NCI-H82 (cell line): ENCODE measurements around the gene CSHL1.
"Not testable (repeated sequence)": the region's sequence is repeated elsewhere in the genome, so short reads cannot be mapped to it uniquely, and the experiment has no call there.

Experiments used
- DNase-seq: peaks from one replicate; lab custom pipeline; 2025; lab: John Stamatoyannopoulos, UW

Gene CSHL1

GRCh38 chr17:63940584-63940983 is 29.5 kb upstream of the CSHL1 start:
- DNase-seq: no peak

- DNase-seq: no peak
Measured at GRCh38 chr17:63939884-63940283, 28.8 kb upstream of the CSHL1 start.

GRCh38 chr17:63939401-63939800 is 28.3 kb upstream of the CSHL1 start:
- DNase-seq: no peak

- DNase-seq: no peak
Measured at GRCh38 chr17:63937920-63938319, 26.9 kb upstream of the CSHL1 start.

- no peak for DNase-seq
Measured at GRCh38 chr17:63937319-63937718, 26.3 kb upstream of the CSHL1 start.

- DNase-seq: no peak
Measured at GRCh38 chr17:63934183-63935112, 23.4 kb upstream of the CSHL1 start.

GRCh38 chr17:63933598-63933997 is 22.5 kb upstream of the CSHL1 start:
- DNase-seq: no peak

GRCh38 chr17:63932721-63933120 is 21.7 kb upstream of the CSHL1 start:
- no peak for DNase-seq

- DNase-seq: no peak
Measured at GRCh38 chr17:63931981-63932561, 21.0 kb upstream of the CSHL1 start, which contains the start of gene CD79B. CD79B (minus strand) TSS chr17:63932331; CDS start chr17:63932261, 70 bp downstream.

- DNase-seq: no peak
Measured at GRCh38 chr17:63930951-63931575, 20.0 kb upstream of the CSHL1 start.

- DNase-seq: no peak
Measured at GRCh38 chr17:63929860-63930766, 19.1 kb upstream of the CSHL1 start.

GRCh38 chr17:63928966-63929695 is 18.1 kb upstream of the CSHL1 start:
- no peak for DNase-seq

- DNase-seq: no peak
Measured at GRCh38 chr17:63928172-63928666, 17.2 kb upstream of the CSHL1 start.

GRCh38 chr17:63927464-63928171 is 16.6 kb upstream of the CSHL1 start:
- peak; percentile 19 for DNase-seq

- no peak for DNase-seq
Measured at GRCh38 chr17:63926164-63926563, 15.1 kb upstream of the CSHL1 start.

GRCh38 chr17:63925615-63926014 is 14.6 kb upstream of the CSHL1 start:
- no peak for DNase-seq

- DNase-seq: not testable (repeated sequence)
Measured at GRCh38 chr17:63922402-63922801, 11.3 kb upstream of the CSHL1 start.

- DNase-seq: not testable (repeated sequence)
Measured at GRCh38 chr17:63920779-63921178, 9.7 kb upstream of the CSHL1 start.

GRCh38 chr17:63920050-63920449 is 9.0 kb upstream of the CSHL1 start:
- not testable (repeated sequence) for DNase-seq

GRCh38 chr17:63919311-63919723 is 8.3 kb upstream of the CSHL1 start:
- DNase-seq: peak; percentile 76
